ENCODE data around the gene FHIT. TPM values are rescaled to one million over a fixed set of nuclear protein-coding genes. Genes with fewer than 3 reads are reported as not detected.

Gene FHIT
- total and polyA plus RNA-seq, 4 donors = 2.1 to 14.7 (median 6.6) TPM

- H3K9me3 ChIP-seq (ENCODE audit: control insufficient read depth in 4 of 4, low read length in 3 of 4) = no peaks in the 10 kb centered on the region
- no peaks in the 10 kb centered on the region for H3K4me1 ChIP-seq (ENCODE audit: control insufficient read depth in 4 of 4, insufficient read depth in 4 of 4, low read length in 3 of 4)
- DNase-seq (ENCODE audit: low spot score) = no peak
- TF ChIP-seq TAF1 (conservative IDR thresholded peaks at IDR 0.05) (no peak), NR2F2 (IDR thresholded peaks at IDR 0.05) (no peak), SP1 (IDR thresholded peaks at IDR 0.05) (no peak), GABPA (IDR thresholded peaks at IDR 0.05 in 1 of 2, conservative IDR thresholded peaks at IDR 0.05 in 1 of 2) (no peak), RAD21 (IDR thresholded peaks at IDR 0.05) (no peak), HNF4G (IDR thresholded peaks at IDR 0.05) (no peak), ATF3 (IDR thresholded peaks at IDR 0.05) (no peak), FOXA2 (IDR thresholded peaks at IDR 0.05) (no peak), YY1 (IDR thresholded peaks at IDR 0.05) (no peak), HNF4A (conservative IDR thresholded peaks at IDR 0.05) (no peak), REST (IDR thresholded peaks at IDR 0.05) (no peak), EGR1 (IDR thresholded peaks at IDR 0.05; ENCODE audit: low read depth in 2 of 2) (no peak), CTCF (IDR thresholded peaks at IDR 0.05; ENCODE audit: low read depth, low read length, missing input control) (no peak), ZBTB33 (IDR thresholded peaks at IDR 0.05) (no peak), FOXA1 (IDR thresholded peaks at IDR 0.05) (no peak), JUND (IDR thresholded peaks at IDR 0.05) (no peak), RXRA (IDR thresholded peaks at IDR 0.05) (no peak)
- TF ChIP-seq, protein P1, sequence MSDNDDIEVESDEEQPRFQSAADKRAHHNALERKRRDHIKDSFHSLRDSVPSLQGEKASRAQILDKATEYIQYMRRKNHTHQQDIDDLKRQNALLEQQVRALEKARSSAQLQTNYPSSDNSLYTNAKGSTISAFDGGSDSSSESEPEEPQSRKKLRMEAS (IDR thresholded peaks at IDR 0.05) = no peak
- H3K9ac ChIP-seq (ENCODE audit: low read depth in 1 of 2, low read length in 2 of 2) = no peak overlapping the region
- no peaks in the 10 kb centered on the region for H3K36me3 ChIP-seq (ENCODE audit: control insufficient read depth in 4 of 4, insufficient read depth in 3 of 4, low read depth in 1 of 4, low read length in 3 of 4)
- H3K27ac ChIP-seq (ENCODE audit: low read depth in 1 of 2, low read length in 2 of 2) = no peak overlapping the region
- 93% methylated on average over 7 of the region's 7 CpGs for WGBS
- no peaks in the 10 kb centered on the region for H3K27me3 ChIP-seq (ENCODE audit: control insufficient read depth in 4 of 4, insufficient read depth in 4 of 4, low read length in 3 of 4)
- H3K4me3 ChIP-seq (ENCODE audit: low read depth in 1 of 3, low read length in 3 of 3) = no peak overlapping the region
Measured at GRCh38 chr3:60036803-60037202, 1214.4 kb downstream of the FHIT start.

Data from liver (tissue), 9 donors.